Ovary (tissue), 9 donors: ENCODE measurements around the gene CDH18. TPM values are rescaled to one million over a fixed set of nuclear protein-coding genes. Genes with fewer than 3 reads are reported as not detected.

Experiments used
- DNase-seq, 5 donors: peaks; one replicate each; pipeline ENCODE4 v3.0.0-alpha.2; 2019 to 2020
- H3K27ac ChIP-seq, 2 donors: fragments of 200-600 bp; one replicate each; pipeline versions ENCODE4 v1.5.1 to v1.8.0; 2019 to 2022
- H3K27me3 ChIP-seq: fragments of 200-600 bp; one replicate; pipeline ENCODE4 v1.8.0; 2022
- H3K36me3 ChIP-seq: fragments of 200-600 bp; sonication (generic); one replicate; pipeline ENCODE4 v1.5.1; 2019
- H3K4me1 ChIP-seq: one replicate; pipeline ENCODE4 v1.8.1; 2013; ENCODE audit warnings: mild to moderate bottlenecking, moderate library complexity; ENCODE audit not compliant: insufficient read depth
- H3K4me3 ChIP-seq: fragments of 200-600 bp; sonication (generic); one replicate; pipeline ENCODE4 v1.5.1; 2017
- H3K9me3 ChIP-seq, 2 donors: fragments of 200-600 bp in 1 of 2; sonication (generic) in 1 of 2; one replicate each; pipeline versions ENCODE4 v1.5.1 to v1.8.1; 2013 to 2019; ENCODE audit warnings: mild to moderate bottlenecking in 1 of 2, moderate library complexity in 1 of 2
- EP300 ChIP-seq: sonication (generic); formaldehyde crosslinking; IDR thresholded peaks from one replicate; pipeline ENCODE4 v1.6.1; 2017; ENCODE audit warnings: antibody characterized with exemption
- POLR2A ChIP-seq: fragments of 450-650 bp; IDR thresholded peaks from one replicate; pipeline ENCODE4 v1.6.1; 2017; ENCODE audit warnings: antibody characterized with exemption, mild to moderate bottlenecking, moderate library complexity
- WGBS, 3 donors: extraction: QIAGEN DNeasy Blood & Tissue Kit in 1 of 3; methylation state at CpG; one replicate each; pipeline versions ENCODE4 v1.1.5 to v1.1.7; 2013 to 2017; 5-methylcytosine and 5-hydroxymethylcytosine counted together
- intact Hi-C, 4 donors: fragments of 100-400 bp; cut with DNase I; formaldehyde crosslinking; loops; one replicate each; pipeline versions ENCODE4 v1.11.0 to v1.15.1; 2022 to 2023
- polyA plus RNA-seq, 2 donors: library from polyadenylated mRNA; stranded (reverse); fragments of 200-250 nt in 1 of 2; fragments of 350-450 nt in 1 of 2; fragmentation: Illumina TruSeq in 1 of 2; extraction: RNeasy Lipid Tissue Mini Kit (QIAGEN cat#74804) in 1 of 2; gene quantifications; one replicate each; pipeline ENCODE4 v1.2.3, GENCODE V29; 2013 to 2014
- total RNA-seq, 7 donors: library from RNA; depleted of rRNA in 2 of 7; stranded (reverse); fragments of >200 nt in 2 of 7; fragmentation: NEBNext Ultra II Directional in 3 of 7; extraction: Animal tissue kit (Norgen Biotek cat#: 25700) in 3 of 7; gene quantifications; one replicate each; pipeline versions ENCODE4 v1.1.0 to v1.2.4, GENCODE V29; 2016 to 2023
- TF ChIP-seq, protein P1 (sequence below), 3 donors: fragments of 450-650 bp in 2 of 3; fragments of 200-600 bp in 1 of 3; IDR thresholded peaks; one replicate each; pipeline versions ENCODE4 v1.5.1 to v1.8.0; 2016 to 2022; ENCODE audit warnings: antibody characterized with exemption in 3 of 3, mild to moderate bottlenecking in 1 of 3
- donor health status: DM: no; HTN: no; CAD: no; lungs with moderate emphysema.
- donor health status: DM: no; HTN: no; CAD: no.
- donor health status: Bipolar disorder and iron deficiency.
- donor health status: DM: yes; HTN: yes; CAD: no.
- donor health status: DM: no; HTN: no; CAD: no.
- donor health status: DM: yes; HTN: yes; CAD: no.

Gene CDH18
- total and polyA plus RNA-seq, 9 donors: 0.06 to 0.27 TPM; not detected in 7

DNA sequence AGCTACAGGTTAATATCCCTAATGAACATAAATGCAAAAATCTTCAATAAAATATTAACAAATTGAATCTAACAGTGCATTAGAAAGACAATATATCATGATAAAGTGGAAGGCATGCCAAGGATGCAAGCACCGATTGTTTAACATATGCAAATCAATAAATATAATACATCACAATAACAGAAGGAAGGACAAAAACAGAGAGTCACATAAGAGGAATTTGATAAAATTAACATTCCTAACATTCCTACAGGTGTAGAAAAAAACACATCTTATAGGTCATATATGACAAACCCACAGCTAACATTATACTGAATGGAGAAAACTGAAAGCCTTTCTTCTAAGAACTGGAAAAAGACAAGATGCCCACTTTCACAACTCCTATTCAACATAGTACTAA lies 297.0 kb downstream of the CDH18 start:
- intact Hi-C loops: no loop called here

DNA sequence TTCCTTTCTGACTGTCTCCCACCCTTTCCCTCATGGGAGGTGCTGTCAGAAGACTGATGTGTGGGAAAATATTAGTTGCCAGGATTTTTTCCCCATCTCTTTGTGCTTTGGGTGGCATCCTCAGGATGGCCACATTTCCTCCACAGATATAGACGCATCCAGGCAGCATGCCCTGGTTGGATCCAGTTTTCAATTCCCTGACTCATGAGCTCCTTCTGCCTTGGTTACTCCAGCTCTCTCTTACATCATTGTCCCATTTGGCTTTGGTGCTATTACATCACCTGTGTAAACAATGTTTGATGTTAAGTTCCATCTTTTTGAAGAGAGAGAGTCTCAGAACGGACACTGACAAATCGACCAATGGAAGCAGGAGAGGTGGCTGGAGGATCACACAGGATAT lies 302.5 kb downstream of the CDH18 start:
- Histone ChIP-seq H3K4me1 (no peaks in the 10 kb centered on the region), H3K27ac (no peak overlapping the region), H3K36me3 (no peaks in the 10 kb centered on the region), H3K27me3 (no peaks in the 10 kb centered on the region), H3K4me3 (no peak overlapping the region), H3K9me3 (no peaks in the 10 kb centered on the region)
- no peak for TF ChIP-seq POLR2A
- TF ChIP-seq EP300: no peak
- TF ChIP-seq, protein P1, sequence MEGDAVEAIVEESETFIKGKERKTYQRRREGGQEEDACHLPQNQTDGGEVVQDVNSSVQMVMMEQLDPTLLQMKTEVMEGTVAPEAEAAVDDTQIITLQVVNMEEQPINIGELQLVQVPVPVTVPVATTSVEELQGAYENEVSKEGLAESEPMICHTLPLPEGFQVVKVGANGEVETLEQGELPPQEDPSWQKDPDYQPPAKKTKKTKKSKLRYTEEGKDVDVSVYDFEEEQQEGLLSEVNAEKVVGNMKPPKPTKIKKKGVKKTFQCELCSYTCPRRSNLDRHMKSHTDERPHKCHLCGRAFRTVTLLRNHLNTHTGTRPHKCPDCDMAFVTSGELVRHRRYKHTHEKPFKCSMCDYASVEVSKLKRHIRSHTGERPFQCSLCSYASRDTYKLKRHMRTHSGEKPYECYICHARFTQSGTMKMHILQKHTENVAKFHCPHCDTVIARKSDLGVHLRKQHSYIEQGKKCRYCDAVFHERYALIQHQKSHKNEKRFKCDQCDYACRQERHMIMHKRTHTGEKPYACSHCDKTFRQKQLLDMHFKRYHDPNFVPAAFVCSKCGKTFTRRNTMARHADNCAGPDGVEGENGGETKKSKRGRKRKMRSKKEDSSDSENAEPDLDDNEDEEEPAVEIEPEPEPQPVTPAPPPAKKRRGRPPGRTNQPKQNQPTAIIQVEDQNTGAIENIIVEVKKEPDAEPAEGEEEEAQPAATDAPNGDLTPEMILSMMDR (IDR thresholded peaks at IDR 0.05): no peak
- intact Hi-C loops: no loop called here
- WGBS, 3 donors: 91 to 95% (median 94%) methylated on average over 3 of the region's 3 CpGs
- no peak for DNase-seq

More for the DNA sequence above, 297.0 kb downstream of the CDH18 start:
- WGBS, 3 donors: 74 to 86% (median 81%) methylated on average over 1 of the region's 1 CpG
- no peaks in the 10 kb centered on the region for H3K27me3 ChIP-seq
- no peaks in the 10 kb centered on the region for H3K4me1 ChIP-seq
- no peak overlapping the region for H3K27ac ChIP-seq
- H3K36me3 ChIP-seq: no peaks in the 10 kb centered on the region
- no peak overlapping the region for H3K4me3 ChIP-seq
- H3K9me3 ChIP-seq: no peaks in the 10 kb centered on the region
- DNase-seq: no peak
- TF ChIP-seq POLR2A (no peak), EP300 (no peak)
- TF ChIP-seq, protein P1 (IDR thresholded peaks at IDR 0.05): no peak

DNA sequence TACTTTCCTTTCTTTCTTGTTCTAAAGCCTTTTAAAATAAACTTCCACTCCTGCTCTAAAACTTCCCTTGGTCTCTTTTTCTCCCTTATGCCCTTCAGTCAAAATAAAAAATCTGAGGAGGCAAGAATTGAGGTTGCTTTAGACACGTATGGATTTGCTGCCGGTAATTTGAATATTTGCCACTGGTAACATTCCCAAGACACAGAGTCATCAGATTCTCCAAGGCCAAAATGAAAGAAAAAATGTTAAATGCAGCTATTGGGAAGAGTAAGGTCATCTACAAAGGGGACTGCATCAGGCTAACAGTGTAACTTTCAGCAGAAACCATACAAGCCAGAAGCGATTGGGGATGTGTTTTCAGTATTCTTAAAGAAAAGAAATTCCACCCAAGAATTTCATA lies 311.1 kb downstream of the CDH18 start:
- TF ChIP-seq POLR2A: no peak
- TF ChIP-seq, protein P1 (IDR thresholded peaks at IDR 0.05): no peak
- no peak for TF ChIP-seq EP300
- Histone ChIP-seq H3K36me3 (no peaks in the 10 kb centered on the region), H3K9me3 (no peaks in the 10 kb centered on the region), H3K27ac (no peak overlapping the region), H3K27me3 (no peaks in the 10 kb centered on the region), H3K4me3 (no peak overlapping the region), H3K4me1 (no peaks in the 10 kb centered on the region)
- intact Hi-C loops: no loop called here
- WGBS, 3 donors: 30 to 37% (median 32%) methylated on average over 3 of the region's 3 CpGs
- no peak for DNase-seq

DNA sequence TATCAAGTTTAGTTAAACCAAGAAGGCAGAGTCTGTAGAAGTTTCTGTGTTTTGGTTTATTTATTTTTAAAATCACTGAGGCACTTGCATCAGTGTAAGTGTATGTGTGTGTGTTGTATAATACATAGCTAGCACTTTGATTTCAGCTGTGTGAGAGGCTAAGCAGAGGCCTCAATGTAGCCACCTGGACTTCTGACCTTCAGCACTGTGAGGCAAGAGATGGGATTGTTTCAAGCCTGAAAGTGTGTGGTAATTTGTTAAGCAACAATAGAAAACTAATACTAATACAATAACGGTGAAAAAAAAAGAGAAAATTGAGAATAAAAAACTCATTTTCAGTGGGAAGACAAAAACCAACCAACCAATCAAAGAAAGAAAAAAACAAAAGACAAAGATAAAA lies 327.3 kb downstream of the CDH18 start:
- intact Hi-C loops: no loop called here
- DNase-seq: no peak
- no peaks in the 10 kb centered on the region for H3K4me1 ChIP-seq
- H3K27ac ChIP-seq: no peak overlapping the region
- 88 to 98% (median 90%) methylated on average over 1 of the region's 1 CpG for WGBS, 3 donors
- H3K36me3 ChIP-seq: no peaks in the 10 kb centered on the region
- no peaks in the 10 kb centered on the region for H3K9me3 ChIP-seq
- H3K27me3 ChIP-seq: no peaks in the 10 kb centered on the region
- H3K4me3 ChIP-seq: no peak overlapping the region
- TF ChIP-seq, protein P1 (IDR thresholded peaks at IDR 0.05): no peak
- TF ChIP-seq EP300 (no peak), POLR2A (no peak)

DNA sequence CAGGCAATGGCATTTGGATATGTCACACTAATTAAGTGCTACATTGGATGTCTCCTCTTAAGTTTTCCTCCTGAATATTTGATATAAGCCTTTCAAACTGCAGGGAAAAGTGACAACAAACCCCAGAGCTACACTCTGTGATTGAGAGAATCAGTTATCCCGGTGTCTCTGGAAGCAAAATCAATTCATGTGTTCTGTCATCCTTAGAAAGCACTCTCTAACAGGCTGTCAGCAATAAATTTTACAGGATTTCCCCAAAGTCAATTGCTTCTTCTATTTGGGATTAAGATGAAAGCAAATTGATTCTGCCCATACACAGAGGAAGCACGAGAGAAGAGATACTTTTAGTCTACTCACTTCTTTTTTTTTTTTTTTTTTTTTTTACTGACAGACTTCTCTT lies 332.4 kb downstream of the CDH18 start:
- DNase-seq: no peak
- Histone ChIP-seq H3K9me3 (no peaks in the 10 kb centered on the region), H3K36me3 (no peaks in the 10 kb centered on the region), H3K4me3 (no peak overlapping the region), H3K4me1 (no peaks in the 10 kb centered on the region), H3K27me3 (no peaks in the 10 kb centered on the region), H3K27ac (no peak overlapping the region)
- 54 to 70% (median 63%) methylated on average over 2 of the region's 2 CpGs for WGBS, 3 donors
- TF ChIP-seq, protein P1 (IDR thresholded peaks at IDR 0.05): no peak
- TF ChIP-seq POLR2A (no peak), EP300 (no peak)
- intact Hi-C loops: no loop called here
